Mammary epithelial cell (primary cell): Measurements from ENCODE around the gene GPRASP2.

Source experiments
- EZH2 ChIP-seq: IDR thresholded peaks from 2 replicates; pipeline ENCODE4 v1.6.1; 2012; ENCODE audit warnings: low read length, inconsistent platforms, borderline replicate concordance
- TF ChIP-seq, protein P1 (sequence below), 2 donors: IDR thresholded peaks in 1 of 2; conservative IDR thresholded peaks in 1 of 2; 2 replicates each; pipeline ENCODE4 v1.5.1; 2011 to 2012; ENCODE audit warnings: inconsistent platforms in 2 of 2, low read length in 2 of 2, mild to moderate bottlenecking in 2 of 2, control low read depth in 1 of 2, low read depth in 1 of 2; ENCODE audit not compliant: insufficient read depth in 1 of 2; ENCODE audit errors: extremely low read depth in 1 of 2

DNA sequence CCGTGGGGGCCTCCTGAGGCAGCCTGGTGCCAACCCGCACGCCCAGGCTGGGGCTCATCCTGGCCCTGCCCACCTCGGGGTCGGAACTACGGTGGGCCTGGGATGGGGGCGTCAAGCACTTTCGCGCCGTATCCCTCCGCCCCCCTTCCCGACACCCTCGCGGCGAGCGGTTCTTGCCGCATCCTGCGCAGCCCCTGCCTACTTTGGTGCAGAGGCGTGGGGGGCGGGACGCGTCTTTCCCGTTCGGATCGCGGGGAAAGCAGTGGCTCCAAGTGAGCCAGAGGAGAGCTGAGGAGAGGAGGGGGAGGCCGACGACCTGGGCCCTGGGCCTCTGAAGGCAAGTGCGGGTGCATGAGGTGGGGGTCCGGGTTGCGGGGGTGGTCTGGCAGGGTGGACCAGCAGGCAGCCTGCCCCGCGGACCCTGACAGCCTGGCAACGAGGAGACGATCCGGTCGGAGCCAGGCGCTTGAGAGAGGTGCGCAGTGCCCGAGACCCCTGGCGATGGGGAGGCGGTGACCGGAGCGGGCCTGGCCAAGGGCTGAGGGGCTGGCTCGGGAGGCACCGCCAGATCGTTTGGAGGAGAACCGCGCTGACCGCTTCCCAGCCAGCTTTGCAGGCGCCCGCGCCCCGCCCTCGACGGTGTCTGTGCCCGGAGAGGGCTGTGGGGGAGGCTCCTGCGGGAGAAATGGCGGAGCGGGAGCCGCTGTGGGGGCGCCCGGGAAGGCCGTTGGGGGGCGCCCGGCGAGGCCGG is at the start of gene GPRASP2:
- TF ChIP-seq, protein P1, sequence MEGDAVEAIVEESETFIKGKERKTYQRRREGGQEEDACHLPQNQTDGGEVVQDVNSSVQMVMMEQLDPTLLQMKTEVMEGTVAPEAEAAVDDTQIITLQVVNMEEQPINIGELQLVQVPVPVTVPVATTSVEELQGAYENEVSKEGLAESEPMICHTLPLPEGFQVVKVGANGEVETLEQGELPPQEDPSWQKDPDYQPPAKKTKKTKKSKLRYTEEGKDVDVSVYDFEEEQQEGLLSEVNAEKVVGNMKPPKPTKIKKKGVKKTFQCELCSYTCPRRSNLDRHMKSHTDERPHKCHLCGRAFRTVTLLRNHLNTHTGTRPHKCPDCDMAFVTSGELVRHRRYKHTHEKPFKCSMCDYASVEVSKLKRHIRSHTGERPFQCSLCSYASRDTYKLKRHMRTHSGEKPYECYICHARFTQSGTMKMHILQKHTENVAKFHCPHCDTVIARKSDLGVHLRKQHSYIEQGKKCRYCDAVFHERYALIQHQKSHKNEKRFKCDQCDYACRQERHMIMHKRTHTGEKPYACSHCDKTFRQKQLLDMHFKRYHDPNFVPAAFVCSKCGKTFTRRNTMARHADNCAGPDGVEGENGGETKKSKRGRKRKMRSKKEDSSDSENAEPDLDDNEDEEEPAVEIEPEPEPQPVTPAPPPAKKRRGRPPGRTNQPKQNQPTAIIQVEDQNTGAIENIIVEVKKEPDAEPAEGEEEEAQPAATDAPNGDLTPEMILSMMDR (conservative IDR thresholded peaks at IDR 0.05 in 1 of 2, IDR thresholded peaks at IDR 0.05 in 1 of 2; ENCODE audit: extremely low read depth in 1 of 2, insufficient read depth in 1 of 2, low read depth in 1 of 2, low read length in 2 of 2): no peak
- no peak for TF ChIP-seq EZH2
